Anterior cingulate cortex (tissue), 58 donors: Measurements from ENCODE around the gene CEMP1.

Experiments
- DNase-seq, 58 donors: peaks; one replicate each; lab custom pipeline; 2025; lab: John Stamatoyannopoulos, UW

The CEMP1 gene

DNA sequence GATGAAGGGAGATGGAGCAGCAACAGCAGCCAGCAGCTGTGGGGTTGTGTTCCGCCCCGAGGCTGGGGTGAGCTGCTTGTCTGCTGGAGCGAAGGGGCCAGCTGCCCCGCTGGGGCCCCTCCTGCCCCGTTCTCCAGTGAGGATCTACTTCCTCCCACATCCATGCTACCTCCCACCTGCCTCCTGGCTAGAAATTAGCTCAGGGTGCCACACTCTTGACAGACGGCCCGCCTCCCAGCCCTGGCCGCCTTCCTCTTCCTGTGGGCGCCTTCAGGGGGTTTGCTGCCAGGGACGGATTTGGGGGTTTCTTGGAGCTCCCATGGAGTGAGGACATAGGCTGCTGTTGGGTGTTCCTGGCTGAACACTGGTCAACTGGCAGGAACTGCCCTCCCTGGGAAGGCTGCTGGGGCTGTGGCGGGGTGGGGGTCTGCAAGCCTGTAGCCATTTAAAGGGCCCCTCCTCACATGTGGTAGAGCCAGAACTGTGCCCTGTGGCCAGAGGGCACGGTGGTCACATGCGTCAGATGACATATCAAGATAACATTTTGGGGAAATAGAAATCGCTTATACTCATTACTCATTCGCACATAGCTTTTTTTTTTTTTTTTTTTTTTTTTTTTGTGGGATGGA, 43.2 kb downstream of the CEMP1 start:
- DNase-seq = peak in 3 of 58 donors; percentile 31 to 42 (median 34)

- peak in 2 of 58 donors; percentile 48 to 59 for DNase-seq
Observed at GRCh38 chr16:2487517-2487842, 43.7 kb downstream of the CEMP1 start.

GRCh38 chr16:2486645-2487516, 44.3 kb downstream of the CEMP1 start:
- DNase-seq = peak in 33 of 58 donors; percentile 17 to 60 (median 45)

- DNase-seq = no peak
Observed at GRCh38 chr16:2485811-2486507, 45.2 kb downstream of the CEMP1 start.

- DNase-seq = no peak
Observed at GRCh38 chr16:2484898-2485508, 46.2 kb downstream of the CEMP1 start.

DNA sequence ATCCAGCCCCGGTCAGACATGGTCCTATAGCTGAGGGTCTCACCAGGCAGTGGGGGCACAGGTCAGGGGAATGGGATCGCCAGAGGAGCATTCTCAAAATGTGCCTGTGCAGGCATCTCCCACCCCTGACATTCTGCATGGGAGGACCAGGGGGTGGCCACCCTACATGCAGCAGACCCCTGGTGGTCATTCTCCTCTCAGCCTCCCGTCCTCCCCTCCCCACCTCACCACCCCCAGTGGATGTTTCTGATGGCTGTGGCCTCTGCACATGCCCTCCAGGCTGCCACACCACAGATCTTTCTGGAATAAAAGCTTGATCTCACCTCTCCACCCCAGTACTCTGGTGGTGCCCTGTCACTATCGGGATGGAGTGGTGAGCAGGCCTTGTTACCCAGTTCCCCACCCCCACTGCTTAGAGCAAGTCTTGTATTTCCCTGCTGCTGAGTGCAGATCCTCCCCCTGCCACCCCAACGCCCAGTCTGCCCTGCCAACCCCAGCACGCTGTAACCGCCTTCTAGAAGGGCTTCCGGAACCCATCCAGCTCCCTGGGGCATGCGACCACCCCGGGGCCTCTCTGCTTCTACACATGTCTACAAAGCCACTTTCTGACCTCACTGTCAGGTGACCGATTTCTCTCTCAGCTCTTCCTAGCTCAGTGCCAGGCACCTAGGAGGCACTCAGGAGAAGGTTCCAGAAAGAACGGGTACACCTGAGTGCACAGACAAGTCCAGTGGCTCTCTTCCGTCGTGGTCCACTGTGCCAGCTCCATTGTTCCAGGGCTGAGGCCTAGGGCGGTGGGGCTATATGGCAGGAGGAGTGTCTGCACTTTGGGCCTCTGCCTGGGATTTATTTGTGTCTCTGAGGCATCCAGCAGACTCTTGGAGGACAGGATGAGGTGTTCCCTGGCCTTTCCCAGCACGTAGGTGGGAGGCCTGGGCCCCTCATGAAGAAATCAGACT, 47.0 kb downstream of the CEMP1 start:
- DNase-seq = no peak

GRCh38 chr16:2482708-2483534, 48.3 kb downstream of the CEMP1 start:
- DNase-seq = peak in 50 of 58 donors; percentile 28 to 82 (median 58)

- DNase-seq = no peak
Observed at GRCh38 chr16:2482249-2482648, 49.0 kb downstream of the CEMP1 start.

DNA sequence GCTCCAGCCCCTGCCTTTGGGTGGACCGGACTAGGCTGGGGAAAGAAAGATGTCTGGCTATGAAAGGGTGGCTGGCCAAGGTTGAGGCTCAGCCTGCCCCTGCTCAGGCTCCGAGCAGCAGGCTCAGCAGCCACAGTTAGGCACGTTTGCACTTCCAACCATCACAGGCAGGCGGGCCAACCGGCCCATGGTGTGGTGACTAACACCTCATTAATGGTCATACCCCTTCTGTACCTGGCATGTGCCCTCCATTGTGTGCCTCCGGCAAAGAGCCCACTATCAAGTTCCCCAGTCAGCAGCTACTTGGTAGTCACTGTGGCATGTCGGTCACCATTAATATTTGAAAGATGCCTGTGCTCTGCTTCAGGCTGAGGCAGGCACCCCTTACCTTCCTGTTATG, 49.5 kb downstream of the CEMP1 start:
- DNase-seq = no peak

DNA sequence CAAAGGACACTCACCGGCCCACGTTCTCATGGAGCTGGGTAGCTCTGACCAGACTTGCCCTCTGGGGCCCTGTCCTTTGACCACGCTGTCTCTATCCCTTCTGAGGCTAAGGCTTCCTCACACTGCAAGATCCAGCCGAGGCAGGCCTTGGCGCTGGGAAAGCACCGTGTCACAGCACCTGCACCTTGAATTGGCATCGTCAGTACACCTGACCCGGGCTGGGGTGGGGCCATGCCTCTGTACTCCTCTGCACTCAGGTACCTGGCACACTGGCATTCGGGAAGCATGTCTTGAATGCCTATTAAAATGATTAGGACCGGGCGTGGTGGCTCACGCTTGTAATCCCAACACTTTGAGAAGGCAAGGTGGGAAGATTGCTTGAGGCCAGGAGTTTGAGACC, 50.3 kb downstream of the CEMP1 start:
- DNase-seq = no peak
